Nephron progenitor cell (in vitro differentiated cells): Measurements from ENCODE around the gene LHPP.

ENCODE experiments used
- DNase-seq: peaks from one replicate; pipeline ENCODE4 v3.0.0; 2021
- H3K27ac Mint-ChIP-seq: 2 replicates; pipeline ENCODE4 v1.8.0; 2021; ENCODE audit warnings: mild to moderate bottlenecking, moderate library complexity, mixed read lengths
- H3K27me3 Mint-ChIP-seq: 2 replicates; pipeline ENCODE4 v1.8.0; 2021; ENCODE audit warnings: mild to moderate bottlenecking, low read depth, mixed read lengths; ENCODE audit not compliant: poor library complexity
- H3K36me3 Mint-ChIP-seq: 2 replicates; pipeline ENCODE4 v1.8.0; 2021; ENCODE audit warnings: low read depth, mixed read lengths
- H3K4me1 Mint-ChIP-seq: 2 replicates; pipeline ENCODE4 v1.8.0; 2021; ENCODE audit warnings: mixed read lengths
- H3K4me3 Mint-ChIP-seq: 2 replicates; pipeline ENCODE4 v1.8.0; 2021; ENCODE audit warnings: mild to moderate bottlenecking, moderate library complexity, mixed read lengths
- H3K9me3 Mint-ChIP-seq: 2 replicates; pipeline ENCODE4 v1.8.0; 2021; ENCODE audit warnings: mild to moderate bottlenecking, moderate library complexity, mixed read lengths
- TF ChIP-seq, protein P1 (sequence below): fragments of 200-600 bp; sonication (generic); IDR thresholded peaks from 2 replicates; pipeline ENCODE4 v1.5.0; 2021; ENCODE audit warnings: antibody characterized with exemption

Gene LHPP

DNA sequence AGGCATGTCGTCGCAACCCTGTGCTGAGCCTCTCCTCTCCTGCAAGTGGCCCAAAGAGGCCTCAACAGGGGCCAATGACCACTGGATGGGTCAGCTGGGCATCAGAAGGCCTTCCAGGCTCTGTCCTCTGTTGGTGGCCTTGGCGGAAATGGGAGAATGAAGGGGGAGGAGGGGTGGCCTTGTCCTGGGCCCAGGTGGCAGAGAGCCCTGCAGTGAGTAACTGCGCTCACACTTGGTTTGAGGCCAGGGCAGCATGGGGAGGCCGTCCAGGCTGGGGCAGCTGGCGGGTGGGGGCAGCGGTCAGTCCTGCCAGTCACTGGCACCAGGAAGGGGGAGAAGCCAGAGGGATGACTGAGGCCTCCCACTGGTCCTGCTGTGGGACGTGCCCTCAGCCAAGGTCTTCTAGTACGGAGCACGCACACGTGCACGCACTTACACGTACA lies 59.8 kb downstream of the LHPP start:
- no peaks in the 10 kb centered on the region for H3K9me3 Mint-ChIP-seq
- H3K27ac Mint-ChIP-seq = no peak overlapping the region
- peaks cover 53% of the 10 kb centered on the region for H3K4me1 Mint-ChIP-seq
- TF ChIP-seq, protein P1, sequence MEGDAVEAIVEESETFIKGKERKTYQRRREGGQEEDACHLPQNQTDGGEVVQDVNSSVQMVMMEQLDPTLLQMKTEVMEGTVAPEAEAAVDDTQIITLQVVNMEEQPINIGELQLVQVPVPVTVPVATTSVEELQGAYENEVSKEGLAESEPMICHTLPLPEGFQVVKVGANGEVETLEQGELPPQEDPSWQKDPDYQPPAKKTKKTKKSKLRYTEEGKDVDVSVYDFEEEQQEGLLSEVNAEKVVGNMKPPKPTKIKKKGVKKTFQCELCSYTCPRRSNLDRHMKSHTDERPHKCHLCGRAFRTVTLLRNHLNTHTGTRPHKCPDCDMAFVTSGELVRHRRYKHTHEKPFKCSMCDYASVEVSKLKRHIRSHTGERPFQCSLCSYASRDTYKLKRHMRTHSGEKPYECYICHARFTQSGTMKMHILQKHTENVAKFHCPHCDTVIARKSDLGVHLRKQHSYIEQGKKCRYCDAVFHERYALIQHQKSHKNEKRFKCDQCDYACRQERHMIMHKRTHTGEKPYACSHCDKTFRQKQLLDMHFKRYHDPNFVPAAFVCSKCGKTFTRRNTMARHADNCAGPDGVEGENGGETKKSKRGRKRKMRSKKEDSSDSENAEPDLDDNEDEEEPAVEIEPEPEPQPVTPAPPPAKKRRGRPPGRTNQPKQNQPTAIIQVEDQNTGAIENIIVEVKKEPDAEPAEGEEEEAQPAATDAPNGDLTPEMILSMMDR = no peak
- peaks cover 3% of the 10 kb centered on the region for H3K27me3 Mint-ChIP-seq
- no peak for DNase-seq
- no peak overlapping the region for H3K4me3 Mint-ChIP-seq
- peaks cover 4% of the 10 kb centered on the region for H3K36me3 Mint-ChIP-seq

DNA sequence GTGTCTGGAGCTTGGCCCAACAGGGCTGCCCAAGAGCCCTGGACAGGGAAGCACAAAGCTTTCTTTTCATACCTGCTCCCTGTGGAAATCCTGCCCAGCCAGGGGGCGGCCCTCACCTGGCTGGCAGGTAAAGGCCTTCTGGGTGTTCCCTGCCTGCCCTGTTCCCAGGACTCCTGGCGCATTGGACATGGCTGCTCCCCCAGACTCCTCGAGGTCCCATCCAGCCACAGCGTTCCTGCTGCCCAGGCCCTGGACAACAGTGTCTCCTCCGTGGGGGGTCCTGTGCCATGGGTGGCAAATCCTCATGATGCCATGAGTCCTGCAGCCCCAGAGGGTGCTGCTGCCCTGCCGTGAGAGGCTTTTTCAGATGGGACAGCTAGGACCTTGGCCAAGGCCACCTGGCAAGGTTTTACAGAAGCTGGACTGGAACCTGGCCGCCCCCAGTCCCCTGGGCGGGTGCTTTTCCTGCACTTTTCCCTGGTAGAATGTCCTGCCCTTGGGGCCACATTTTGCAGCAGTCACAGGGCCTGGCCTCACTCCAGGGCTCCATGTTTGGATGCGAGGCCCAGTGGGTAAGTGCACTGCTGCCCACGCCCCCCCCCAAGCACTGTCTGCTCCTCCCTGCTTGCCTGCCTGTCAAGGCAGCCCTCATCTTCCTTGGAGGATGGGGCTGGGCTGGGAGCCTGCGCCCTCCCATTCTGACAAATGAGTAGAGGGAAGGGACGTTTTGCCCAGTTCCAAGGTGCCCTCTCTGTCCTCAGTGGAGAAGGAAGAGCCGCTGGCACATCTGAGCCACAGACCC lies 60.7 kb downstream of the LHPP start:
- Mint-ChIP-seq H3K27me3 (no peaks in the 10 kb centered on the region), H3K4me1 (peaks cover 44% of the 10 kb centered on the region), H3K36me3 (peaks cover 4% of the 10 kb centered on the region), H3K9me3 (no peaks in the 10 kb centered on the region), H3K27ac (peak overlapping the region; percentile 95), H3K4me3 (peak overlapping the region; percentile 68)
- TF ChIP-seq, protein P1 = no peak
- DNase-seq = no peak

DNA sequence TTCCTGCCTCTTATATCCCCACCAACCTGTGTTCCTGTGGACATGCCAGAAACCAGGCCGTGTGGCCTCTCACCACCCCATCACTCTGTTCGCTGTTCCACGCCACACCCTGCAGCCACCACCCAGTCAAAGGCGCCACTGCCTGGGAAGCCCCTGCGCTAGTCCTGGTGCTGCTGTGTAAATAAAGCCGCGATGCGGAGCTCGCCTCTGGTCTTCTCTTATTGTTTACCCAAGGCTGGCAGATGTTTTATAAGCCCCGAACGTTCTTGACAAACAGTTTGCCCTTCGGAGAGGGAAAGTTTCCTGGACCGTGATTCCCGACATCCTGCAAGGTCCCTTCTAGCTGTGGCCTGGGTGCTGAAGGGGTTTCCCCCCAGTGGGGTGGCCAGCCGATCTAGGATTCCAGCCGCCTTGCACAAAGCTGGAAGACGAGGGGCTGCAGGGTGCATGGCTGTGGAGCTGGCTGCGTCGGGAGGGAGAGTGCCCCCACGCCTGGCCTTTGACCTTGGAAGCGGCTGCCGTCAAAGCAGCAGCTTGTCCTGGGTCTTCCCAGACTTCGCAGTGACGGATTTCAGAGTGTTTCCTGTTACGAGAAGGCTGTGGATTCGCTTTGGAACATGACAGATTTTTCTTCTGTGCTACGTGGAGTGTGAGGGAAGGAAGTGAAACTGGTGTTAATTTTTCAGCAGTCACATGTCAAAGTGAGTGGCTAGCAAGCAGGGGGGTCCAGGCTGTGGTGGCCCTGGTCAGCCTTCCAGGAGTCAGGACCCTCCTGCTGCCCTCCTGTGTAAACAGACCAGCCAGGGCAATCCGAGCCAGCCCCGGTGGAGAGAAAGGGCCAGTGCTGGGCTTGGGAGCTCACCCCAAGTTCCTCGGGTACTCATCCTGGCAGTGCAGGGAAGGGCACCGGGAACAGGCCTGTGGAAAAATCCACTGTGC lies 61.6 kb downstream of the LHPP start:
- DNase-seq = peak; percentile 72
- peaks cover 4% of the 10 kb centered on the region for H3K36me3 Mint-ChIP-seq
- H3K9me3 Mint-ChIP-seq = no peaks in the 10 kb centered on the region
- peak overlapping the region; percentile 68 for H3K4me3 Mint-ChIP-seq
- H3K4me1 Mint-ChIP-seq = peaks cover 39% of the 10 kb centered on the region
- TF ChIP-seq, protein P1 = no peak
- no peaks in the 10 kb centered on the region for H3K27me3 Mint-ChIP-seq
- peak overlapping the region; percentile 95 for H3K27ac Mint-ChIP-seq

DNA sequence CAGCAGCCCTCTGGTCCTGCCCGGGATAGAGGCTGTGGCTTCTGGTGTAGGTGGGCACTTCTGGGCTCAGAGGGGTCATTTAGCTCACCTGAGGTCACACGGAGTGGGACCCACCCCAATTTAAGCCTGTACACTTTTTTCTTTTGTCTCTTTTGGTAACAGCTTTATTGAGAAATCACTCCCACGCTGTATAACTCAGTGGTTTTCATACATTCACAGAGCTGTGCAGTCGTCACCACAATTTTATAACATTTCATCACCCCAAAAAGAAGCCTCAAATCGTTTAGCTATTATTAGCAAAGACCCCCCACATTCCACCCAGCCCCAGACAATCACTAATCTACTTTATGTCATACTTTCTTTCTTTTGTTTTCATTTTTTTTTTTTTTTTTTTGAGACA lies 62.3 kb downstream of the LHPP start:
- Mint-ChIP-seq H3K27ac (no peak overlapping the region), H3K4me3 (peak overlapping the region; percentile 53), H3K4me1 (peaks cover 39% of the 10 kb centered on the region), H3K9me3 (no peaks in the 10 kb centered on the region), H3K36me3 (peaks cover 4% of the 10 kb centered on the region), H3K27me3 (peaks cover 3% of the 10 kb centered on the region)
- TF ChIP-seq, protein P1 = no peak
- no peak for DNase-seq

GRCh38 chr10:124524991-124525653 lies 63.5 kb downstream of the LHPP start:
- no peak for DNase-seq
- Mint-ChIP-seq H3K27ac (no peak overlapping the region), H3K4me1 (peaks cover 40% of the 10 kb centered on the region), H3K4me3 (peak overlapping the region; percentile 18), H3K27me3 (peaks cover 3% of the 10 kb centered on the region), H3K36me3 (no peaks in the 10 kb centered on the region), H3K9me3 (no peaks in the 10 kb centered on the region)
- TF ChIP-seq, protein P1 = no peak
